GM19328 (cell line): Measurements from ENCODE around the gene ADAM30.

Experiments used
- ATAC-seq: cut with Tn5 transposase; IDR thresholded peaks from one replicate; pipeline ENCODE4 v1.9.1; 2021; ENCODE audit warnings: mild to moderate bottlenecking, moderate library complexity; ENCODE audit not compliant: unreplicated experiment

ADAM30 gene

DNA sequence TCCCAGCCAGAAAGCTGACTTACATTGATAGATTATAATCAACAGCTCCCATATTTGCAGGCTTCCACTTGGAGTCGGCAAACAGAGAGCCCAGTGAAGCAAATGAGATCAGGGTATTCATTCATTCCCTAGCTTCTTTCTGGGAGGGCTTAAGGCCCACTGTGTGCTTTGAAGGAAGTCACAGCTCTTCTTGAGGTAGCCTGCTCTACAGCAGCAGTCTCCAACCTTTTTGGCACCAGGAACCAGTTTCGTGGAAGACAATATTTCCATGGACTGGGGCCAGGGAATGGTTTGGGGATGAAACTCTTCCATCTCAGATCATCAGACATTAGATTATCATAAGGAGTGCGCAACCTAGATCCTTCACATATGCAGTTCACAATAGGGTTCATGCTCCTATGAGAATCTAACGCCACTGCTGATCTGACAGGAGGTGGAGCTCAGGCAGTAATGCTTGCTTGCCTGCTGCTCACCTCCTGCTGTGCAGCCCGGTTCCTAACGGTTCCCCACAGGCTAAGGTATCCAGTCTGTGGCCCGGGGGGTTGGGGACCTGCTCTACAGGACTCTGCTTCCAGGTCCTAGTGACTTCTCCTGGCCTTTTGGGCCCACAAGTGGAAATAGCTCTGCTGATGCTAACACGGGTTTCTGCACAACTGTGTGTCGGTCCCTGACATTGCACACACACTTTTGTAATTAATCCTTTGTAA lies 13.7 kb upstream of the ADAM30 start:
- ATAC-seq: no peak

DNA sequence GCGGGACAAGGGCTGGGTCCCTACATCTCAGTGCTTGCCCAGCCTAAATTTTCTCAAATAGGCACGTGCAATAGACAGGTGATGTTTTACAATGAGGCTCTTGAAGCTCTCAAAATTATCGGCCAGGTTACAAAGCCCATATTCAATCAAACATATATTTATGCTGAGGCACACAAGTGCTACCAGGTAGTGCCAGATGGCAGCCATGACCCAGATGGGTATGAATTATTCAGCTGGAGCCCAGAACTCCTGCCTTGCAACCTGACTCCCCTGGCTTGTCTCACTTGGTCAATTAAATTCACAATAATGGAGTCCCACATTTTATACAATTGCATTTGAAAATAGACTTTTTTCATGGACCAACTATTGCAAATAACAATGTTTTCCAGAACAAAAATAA lies 12.3 kb upstream of the ADAM30 start:
- ATAC-seq: no peak

DNA sequence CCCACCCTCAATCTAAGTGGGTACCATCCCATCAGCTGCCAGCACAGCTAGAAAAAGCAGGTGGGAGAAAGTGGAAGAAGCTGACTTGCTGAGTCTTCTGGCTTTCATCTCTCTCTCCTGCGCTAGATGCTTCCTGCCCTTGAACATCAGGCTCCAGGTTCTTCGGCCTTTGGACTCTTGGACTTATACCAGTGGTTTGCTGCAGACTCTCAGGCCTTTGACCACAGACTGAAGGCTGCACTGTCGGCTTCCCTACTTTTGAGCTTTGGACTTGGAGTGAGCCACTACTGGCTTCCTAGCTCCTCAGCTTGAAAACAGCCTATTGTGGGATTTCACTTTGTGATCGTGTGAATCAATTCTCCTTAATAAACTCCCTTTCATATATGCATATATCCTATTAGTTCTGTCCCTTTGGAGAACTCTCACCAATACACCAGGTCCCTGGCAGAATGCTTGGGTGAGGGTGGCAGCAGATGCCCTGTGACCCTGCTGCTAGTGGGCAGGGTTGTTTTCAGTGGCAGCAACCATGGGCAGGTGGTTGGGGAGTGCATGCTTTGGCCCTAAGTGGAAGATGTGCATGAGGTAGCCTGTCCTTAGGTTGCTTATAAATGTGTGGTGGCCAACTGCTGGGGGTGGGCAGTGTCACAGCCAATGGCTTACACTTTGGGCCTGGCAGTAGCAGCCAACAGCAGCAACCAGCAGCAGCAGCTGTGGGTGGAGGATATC lies 10.8 kb upstream of the ADAM30 start:
- no peak for ATAC-seq

DNA sequence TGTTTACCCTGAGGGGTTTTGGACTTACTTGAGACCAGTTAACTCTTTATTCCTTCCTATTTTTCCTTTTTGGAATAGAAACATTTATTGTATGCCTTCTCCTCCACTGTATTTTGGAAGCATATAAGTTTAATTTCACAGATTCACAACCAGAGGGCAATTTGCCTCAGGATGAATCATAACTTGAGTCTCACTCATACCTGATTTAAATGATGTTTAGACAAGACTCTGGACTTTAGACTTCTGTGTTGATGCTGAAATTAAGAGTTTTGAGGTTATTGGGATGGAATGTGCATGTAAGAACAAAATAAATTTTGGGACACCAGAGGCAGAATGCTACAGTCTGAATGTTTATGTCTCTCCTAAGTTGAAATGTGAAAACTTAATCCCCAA lies 7.1 kb upstream of the ADAM30 start:
- no peak for ATAC-seq

DNA sequence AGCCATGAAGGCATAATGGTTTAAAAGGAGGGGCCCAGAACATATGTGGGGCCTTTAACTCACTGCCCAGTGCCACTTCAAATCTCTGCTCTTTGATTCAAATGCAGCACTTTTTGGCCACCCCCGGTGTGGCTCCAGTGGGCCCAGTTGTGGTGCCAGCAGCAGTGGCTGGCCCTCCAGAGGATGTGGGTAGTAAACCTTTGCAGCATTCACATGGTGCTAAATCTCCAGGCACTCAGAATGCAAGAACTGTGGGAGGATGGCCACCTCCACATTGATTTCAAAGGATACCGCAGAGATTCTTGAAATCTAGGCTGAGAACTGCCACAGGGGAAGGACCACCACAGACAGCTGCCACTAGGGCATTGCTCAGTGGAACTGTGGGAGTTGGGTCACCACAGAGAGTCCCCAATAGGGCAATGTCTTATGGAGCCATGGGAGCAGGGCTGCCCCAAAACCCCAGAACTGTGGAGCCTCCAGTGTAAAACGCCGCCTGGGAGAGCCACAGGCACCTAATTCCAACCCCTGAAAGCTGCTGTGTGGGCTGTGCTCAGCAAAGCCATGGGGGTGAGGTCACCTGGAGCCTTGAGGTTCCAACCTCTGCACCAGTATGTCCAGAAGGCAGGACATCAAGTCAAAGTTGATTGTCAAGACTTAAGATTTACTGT lies 6.6 kb upstream of the ADAM30 start:
- ATAC-seq: no peak

DNA sequence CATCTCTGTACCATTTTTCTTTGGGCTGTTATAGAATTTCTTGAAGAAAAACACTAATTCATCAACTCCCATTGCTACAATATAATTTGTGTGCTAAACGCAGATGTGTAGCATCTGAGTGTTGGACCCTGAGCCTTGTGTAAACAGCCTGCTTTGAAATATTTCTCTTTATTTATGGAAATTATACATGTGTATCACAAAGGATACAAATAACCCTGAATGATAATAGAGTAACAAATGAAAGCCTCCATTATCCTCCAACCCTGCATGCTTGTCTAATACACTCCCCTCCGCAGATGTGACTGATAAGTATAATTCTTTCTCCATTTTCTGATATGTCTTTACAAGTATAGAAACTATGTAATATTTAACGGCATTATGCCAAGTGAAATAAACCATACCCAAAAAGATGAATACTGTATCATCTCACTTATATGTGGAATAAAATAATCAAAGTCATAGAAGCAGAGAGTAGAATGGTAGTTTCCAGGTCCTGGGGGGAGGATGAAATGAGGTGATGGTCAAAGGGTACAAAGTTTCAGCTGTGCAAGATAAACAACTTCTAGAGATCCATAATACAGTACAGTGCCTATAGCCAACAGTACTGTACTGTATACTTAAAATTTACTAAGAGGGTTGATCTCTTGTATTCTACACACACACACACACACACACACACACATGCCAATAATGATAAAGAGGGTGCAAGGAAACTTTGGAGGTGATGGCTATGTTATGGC lies 2.8 kb upstream of the ADAM30 start:
- no peak for ATAC-seq

DNA sequence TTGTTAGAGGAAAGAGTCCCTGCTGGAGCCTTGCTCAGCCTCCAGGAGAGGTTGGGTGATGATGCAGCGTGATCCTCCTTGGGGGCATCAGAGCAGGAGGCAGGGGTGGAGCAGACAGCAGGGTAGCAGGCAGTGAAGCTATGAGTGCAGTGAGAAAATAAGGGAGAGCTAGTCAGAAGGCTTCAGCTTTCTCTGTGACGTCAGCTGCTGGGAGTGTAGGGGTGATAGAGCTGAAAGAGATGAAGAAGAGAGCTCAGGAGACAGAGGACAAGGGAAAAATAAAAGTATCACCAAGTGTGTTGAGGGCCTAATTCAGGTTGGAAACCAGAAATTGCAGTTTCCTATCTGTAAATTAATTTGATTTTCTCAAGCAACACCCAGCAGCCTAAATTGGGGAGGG lies 2.2 kb upstream of the ADAM30 start:
- no peak for ATAC-seq

DNA sequence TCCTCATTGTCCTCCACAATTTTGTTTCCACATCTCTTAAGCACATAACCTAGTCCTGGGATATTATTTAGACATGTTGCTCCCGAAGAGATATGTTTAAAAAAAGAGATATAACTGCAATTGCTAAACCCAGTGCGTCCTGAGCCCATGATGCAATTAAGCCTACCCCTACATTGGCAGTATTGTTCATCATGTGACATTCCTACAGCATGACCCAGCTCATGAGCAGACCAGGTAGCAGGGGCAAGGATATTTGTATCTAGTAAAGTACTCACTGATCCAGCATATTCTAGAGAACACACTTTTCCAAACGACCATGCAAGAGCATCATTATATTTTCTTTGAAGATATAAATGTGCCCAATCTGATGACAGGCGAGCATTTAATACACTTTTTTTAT lies 1.2 kb downstream of the ADAM30 start:
- ATAC-seq: no peak

DNA sequence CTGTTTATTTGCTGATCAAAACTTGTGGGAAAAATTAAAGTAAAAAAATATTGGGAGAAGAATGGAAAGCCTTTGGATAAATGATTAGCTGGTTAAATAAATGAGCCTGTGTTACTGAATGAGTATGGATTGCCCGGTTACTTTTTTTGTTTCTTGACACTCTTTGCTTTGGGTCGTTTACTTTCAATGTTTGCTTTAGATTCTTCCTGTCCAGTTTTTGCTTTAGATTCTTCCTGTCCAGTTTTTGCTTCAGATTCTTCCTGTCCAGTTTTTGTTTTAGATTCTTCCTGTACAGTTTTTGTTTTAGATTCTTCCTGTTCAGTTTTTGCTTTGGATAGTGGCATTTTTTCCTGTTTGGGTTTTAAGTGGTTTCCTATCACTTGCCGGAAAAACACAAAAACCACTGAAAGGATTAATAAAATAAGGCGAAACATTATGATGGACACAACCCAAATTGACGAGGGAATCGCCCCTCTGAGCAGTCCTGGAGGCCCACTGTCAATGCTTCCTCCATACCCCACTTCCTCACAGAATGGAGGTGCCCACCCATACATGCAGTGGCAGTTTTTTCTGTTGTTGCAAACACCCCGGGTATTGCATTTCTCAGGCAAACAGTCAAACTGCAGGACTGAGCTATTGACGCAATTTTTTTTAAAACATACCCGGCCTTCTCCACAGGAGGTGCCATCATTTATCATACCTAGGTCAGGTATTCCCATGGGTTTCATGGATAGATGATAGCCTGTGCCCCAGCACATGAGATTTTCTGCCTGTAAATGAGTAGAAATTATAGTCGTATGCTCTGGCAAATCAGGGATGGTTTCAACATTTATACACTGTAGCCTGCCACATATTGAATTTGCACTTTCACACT lies 2.3 kb downstream of the ADAM30 start:
- ATAC-seq: no peak

DNA sequence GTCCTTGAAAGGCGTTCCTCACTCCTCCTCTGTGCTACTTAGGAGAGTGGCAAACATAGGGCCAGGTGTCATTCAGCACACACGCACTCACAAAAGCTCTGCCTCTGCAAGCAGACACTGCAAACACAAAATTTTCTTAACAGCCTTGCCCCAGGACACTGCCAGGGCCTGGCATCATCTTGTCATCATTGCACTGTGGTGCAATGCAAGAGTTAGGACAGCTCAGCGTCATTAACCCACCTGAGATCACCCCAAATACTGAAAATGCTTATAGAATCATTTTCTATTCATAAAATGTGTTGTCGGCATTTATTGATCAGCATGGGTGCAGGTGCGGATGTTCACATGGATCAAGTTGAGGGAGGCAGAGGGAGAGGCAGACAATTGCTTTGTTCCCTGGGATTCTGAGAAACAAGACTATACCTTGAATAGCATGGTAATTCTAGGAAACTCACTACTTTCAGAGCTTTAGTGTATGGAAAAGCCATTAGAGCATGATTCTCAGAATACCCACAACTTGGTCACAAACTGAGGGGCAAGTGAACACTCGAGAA lies 3.0 kb downstream of the ADAM30 start:
- no peak for ATAC-seq

DNA sequence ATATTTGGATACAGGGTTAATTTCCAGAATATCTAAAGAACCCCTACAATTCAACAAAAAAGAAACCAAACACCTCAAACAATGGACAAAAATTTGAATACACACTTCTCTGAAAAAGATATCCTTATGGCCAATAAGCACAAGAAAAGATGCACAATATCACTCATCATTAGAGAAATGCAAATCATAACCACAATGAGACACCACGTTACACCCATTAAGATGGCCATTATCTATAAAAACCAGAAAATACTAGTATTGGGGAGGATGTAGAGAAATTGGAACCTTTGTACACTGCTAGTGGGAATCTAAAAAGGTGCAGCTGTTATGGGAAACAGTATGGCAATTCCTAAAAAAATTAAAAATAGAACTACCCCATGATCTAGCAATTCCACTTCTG lies 4.9 kb downstream of the ADAM30 start:
- no peak for ATAC-seq

DNA sequence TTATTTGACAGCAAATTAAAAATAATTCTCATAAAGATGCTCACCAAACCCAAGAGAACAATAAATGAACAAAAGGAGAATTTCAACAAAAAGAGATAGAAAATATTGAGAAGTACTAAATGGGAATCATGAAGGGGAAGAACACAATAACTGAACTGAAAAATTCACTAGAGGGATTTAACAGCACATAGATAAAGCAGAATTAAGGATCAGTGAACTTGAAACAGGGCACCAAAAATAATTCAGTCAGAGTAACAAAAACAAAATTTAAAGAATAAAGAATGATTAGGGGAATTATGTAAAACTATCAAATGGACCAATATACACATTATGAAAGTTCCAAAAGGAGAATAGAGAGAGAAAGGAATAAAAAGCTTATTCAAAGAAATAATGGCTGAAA lies 7.8 kb downstream of the ADAM30 start:
- no peak for ATAC-seq

DNA sequence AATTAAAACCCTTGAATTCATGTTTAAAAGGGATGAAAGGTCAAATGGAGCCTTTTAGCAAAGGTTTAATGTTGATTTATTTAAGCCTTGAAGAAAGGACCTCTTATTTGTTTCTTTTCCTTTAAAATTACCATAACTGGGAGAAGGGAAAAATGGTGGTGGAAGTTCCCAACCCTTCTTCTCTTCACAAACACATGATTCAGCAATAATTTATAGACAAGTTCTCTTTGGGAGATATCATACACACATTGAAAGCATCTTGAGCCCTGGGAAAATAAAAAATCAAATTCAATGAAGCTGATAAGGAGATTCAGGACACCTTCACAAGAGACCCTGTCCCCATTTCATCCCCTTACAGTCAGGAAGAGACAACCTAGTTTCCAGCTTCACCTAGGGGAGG lies 8.9 kb downstream of the ADAM30 start:
- ATAC-seq: no peak

DNA sequence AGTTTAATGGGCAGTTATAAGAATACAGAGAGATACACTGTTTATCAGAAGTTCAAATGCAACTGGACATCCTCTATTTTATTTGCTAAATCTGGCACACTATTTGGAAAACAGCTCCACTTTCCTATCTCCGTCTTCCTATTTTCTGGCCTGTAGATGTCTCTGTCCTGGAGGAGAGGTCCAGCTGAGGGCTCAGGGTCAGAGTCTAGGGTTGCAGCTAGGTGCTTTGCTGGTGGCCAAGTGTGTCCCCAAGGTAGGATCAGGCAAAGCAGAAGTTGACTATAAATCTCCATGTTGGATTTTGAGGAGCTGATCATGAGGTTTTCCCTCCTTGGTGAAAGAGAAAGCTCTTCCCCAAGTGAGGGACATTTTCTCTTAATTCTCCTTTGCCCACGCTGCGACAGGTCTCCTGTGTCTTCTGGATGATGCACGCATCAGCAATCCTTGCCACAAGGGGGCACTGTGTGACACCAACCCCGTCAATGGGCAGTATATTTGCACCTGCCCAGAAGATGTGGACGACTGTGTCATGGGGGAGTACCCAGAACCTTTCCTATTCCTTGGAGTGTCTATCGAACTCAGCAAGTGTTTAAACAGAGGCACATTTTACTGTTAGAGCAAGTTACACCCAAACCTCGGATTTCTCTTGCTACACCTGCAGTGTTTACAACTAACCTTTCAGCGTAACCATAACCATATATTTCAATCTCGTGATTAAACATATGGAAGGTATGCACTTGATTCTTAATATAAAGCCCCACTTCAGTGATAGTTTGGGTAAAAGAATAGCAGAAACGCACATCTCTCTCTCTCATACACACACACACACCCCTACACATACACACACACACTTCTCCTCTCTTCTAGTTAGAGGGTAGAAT lies 10.2 kb downstream of the ADAM30 start:
- ATAC-seq: no peak

DNA sequence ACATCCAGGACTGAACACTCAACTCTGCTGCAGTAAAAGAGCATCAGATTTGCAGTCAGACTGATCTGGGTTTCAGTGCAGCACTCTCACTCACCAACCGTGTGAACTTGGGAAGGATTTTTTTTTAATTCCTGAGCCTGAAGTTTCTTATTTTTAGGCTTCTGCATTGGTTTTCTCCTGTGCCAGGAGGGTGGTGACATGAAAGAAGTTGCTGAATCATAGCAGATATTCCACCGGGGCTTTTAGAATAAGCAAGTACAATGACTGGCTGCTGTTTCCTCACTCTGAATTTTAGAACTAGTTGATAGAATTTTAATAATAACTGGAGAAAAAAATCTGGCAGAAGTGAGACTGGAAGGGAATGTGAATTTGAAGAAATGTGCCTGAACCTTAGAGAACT lies 11.6 kb downstream of the ADAM30 start:
- no peak for ATAC-seq

DNA sequence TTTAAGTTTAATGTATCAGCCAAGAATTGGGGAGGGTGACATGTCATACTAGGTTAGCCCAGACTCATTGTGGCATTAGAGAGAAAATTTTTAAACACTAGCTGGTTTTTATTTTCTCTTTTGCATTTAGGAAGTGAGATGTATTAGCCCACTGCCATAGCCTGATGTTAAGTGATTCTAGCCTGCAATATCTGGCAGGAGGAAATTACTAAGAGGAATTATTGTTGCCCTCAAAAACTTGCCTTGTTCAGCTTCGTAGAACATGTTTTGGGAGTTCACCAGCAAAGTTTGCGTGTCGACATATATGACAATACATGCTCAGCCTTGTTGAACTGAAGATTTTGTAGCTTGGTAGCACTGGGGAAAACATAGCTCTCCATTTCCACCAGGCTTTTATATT lies 12.5 kb downstream of the ADAM30 start:
- no peak for ATAC-seq

DNA sequence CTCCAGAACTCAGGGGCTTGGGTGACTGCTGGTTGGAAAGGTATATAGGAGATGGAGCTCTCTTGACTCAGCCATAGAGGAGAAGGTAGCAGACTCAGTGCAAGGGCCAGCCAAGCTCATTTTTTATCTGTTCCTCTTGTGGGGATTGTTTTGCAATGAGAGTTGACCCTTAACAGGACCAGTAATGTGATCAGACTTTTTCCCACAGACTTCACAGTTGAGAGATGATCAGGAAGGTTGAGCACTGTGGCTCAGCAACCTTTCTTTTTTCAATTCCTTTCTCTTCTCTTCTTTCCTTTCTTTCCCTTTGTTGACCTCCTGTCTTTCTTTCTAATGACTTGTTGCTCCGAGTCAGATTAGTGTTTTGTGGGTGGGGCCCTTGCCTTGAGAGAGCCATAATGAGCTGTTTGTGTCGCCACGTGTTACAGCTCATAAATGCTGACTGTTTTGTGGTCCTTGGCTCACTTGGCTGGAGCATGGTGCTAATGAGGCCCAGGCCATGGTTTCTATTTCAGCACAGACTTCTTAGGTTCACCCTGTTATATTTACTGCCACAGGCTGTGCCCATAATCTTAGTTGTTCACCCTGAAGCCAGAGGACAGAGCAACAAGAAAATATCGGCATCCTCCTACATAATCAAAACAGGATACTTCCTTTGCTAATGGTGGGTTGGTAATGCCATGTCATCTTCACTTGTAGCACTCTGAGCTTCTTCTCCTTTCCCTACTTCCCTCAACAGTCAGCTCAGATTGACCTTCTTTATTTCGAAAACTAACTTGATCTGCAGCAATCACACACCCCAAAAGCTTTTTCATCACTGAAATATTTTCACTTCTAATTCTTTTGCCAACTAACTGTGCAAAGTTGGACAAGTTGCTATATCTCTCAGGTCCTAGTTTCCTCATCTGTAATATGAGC lies 13.9 kb downstream of the ADAM30 start:
- no peak for ATAC-seq
